Epidermal melanocyte (primary cell): Measurements from ENCODE around the gene DNAJC2.
A peak's percentile ranks its signal among the peaks of the same experiment; 100 is the strongest.
"Not testable (repeated sequence)": the region's sequence is repeated elsewhere in the genome, so short reads cannot be mapped to it uniquely, and the experiment has no call there.

Experiments used
- DNase-seq: peaks from one replicate; pipeline ENCODE4 v3.0.0; 2011; ENCODE audit warnings: low spot score; ENCODE audit not compliant: insufficient read length

The DNAJC2 gene

GRCh38 chr7:103343332-103343731 lies 1.2 kb downstream of the DNAJC2 start:
- no peak for DNase-seq

GRCh38 chr7:103341466-103341865 lies 3.1 kb downstream of the DNAJC2 start:
- no peak for DNase-seq

- no peak for DNase-seq
Observed at GRCh38 chr7:103338864-103339263, 5.7 kb downstream of the DNAJC2 start.

GRCh38 chr7:103336761-103337160 lies 7.8 kb downstream of the DNAJC2 start:
- DNase-seq = no peak

- no peak for DNase-seq
Observed at GRCh38 chr7:103325744-103326143, 18.8 kb downstream of the DNAJC2 start.

- no peak for DNase-seq
Observed at GRCh38 chr7:103317009-103317408, 27.6 kb downstream of the DNAJC2 start.

GRCh38 chr7:103316380-103316941 lies 28.1 kb downstream of the DNAJC2 start:
- no peak for DNase-seq

GRCh38 chr7:103314852-103315251 lies 29.7 kb downstream of the DNAJC2 start:
- DNase-seq = no peak

- no peak for DNase-seq
Observed at GRCh38 chr7:103307503-103308231, 36.9 kb downstream of the DNAJC2 start.

GRCh38 chr7:103301441-103301840 lies 43.1 kb downstream of the DNAJC2 start:
- no peak for DNase-seq

GRCh38 chr7:103299660-103300059 lies 44.9 kb downstream of the DNAJC2 start:
- DNase-seq = no peak

GRCh38 chr7:103297837-103298179 lies 46.8 kb downstream of the DNAJC2 start:
- DNase-seq = no peak

GRCh38 chr7:103296901-103297836 lies 47.4 kb downstream of the DNAJC2 start, which contains the start of gene PMPCB:
Gene PMPCB (plus strand): TSS chr7:103297435. CDS start chr7:103297460, 25 bp downstream.
- DNase-seq = peak; percentile 96

- DNase-seq = no peak
Observed at GRCh38 chr7:103293526-103293925, 51.0 kb downstream of the DNAJC2 start.

- DNase-seq = no peak
Observed at GRCh38 chr7:103292122-103292521, 52.4 kb downstream of the DNAJC2 start.

- not testable (repeated sequence) for DNase-seq
Observed at GRCh38 chr7:103282802-103283427, 61.7 kb downstream of the DNAJC2 start.

GRCh38 chr7:103280803-103281155 lies 63.8 kb downstream of the DNAJC2 start:
- DNase-seq = not testable (repeated sequence)

GRCh38 chr7:103279963-103280802 lies 64.4 kb downstream of the DNAJC2 start:
- DNase-seq = not testable (repeated sequence)

- not testable (repeated sequence) for DNase-seq
Observed at GRCh38 chr7:103279636-103279962, 65.0 kb downstream of the DNAJC2 start.

GRCh38 chr7:103278195-103278594 lies 66.4 kb downstream of the DNAJC2 start:
- DNase-seq = not testable (repeated sequence)

- DNase-seq = not testable (repeated sequence)
Observed at GRCh38 chr7:103274867-103275266, 69.7 kb downstream of the DNAJC2 start.
